Endodermal cell (in vitro differentiated cells): ENCODE results near the gene IL1RN. TPM values are rescaled to one million over a fixed set of nuclear protein-coding genes. Genes with fewer than 3 reads are reported as not detected.
"Not testable (repeated sequence)": the region's sequence is repeated elsewhere in the genome, so short reads cannot be mapped to it uniquely, and the experiment has no call there.

ENCODE experiments used
- DNase-seq: peaks from one replicate; pipeline ENCODE4 v3.0.0-alpha.2; 2017
- H3K27ac ChIP-seq: 2 replicates; pipeline ENCODE4 v1.5.1; 2013; ENCODE audit warnings: mild to moderate bottlenecking, low read depth, low read length, moderate library complexity
- H3K27me3 ChIP-seq: 2 replicates; pipeline ENCODE4 v1.6.1; 2013; ENCODE audit warnings: mild to moderate bottlenecking, low read length, moderate library complexity; ENCODE audit not compliant: insufficient read depth, control insufficient read depth, poor library complexity, severe bottlenecking
- H3K36me3 ChIP-seq: 2 replicates; pipeline ENCODE4 v1.7.0; 2013; ENCODE audit warnings: mild to moderate bottlenecking, low read length, moderate library complexity; ENCODE audit not compliant: control insufficient read depth, insufficient read depth
- H3K4me1 ChIP-seq: one replicate; pipeline ENCODE4 v1.7.0; 2013; ENCODE audit warnings: low read length; ENCODE audit not compliant: control insufficient read depth, insufficient read depth
- H3K4me3 ChIP-seq: 2 replicates; pipeline ENCODE4 v1.5.1; 2013; ENCODE audit warnings: mild to moderate bottlenecking, low read length, moderate library complexity
- H3K9ac ChIP-seq: 2 replicates; pipeline ENCODE4 v1.6.1; 2013; ENCODE audit warnings: mild to moderate bottlenecking, low read length, moderate library complexity; ENCODE audit not compliant: poor library complexity, severe bottlenecking; ENCODE audit errors: extremely low read depth
- H3K9me3 ChIP-seq: 2 replicates; pipeline ENCODE4 v1.6.1; 2013; ENCODE audit warnings: mild to moderate bottlenecking, low read length, moderate library complexity; ENCODE audit not compliant: control insufficient read depth
- H3K27ac Mint-ChIP-seq: 2 replicates; pipeline ENCODE4 v1.8.0; 2020; ENCODE audit warnings: mixed read lengths
- H3K27me3 Mint-ChIP-seq: 2 replicates; pipeline ENCODE4 v1.8.0; 2021; ENCODE audit warnings: mild to moderate bottlenecking, mixed read lengths; ENCODE audit not compliant: insufficient read depth
- H3K36me3 Mint-ChIP-seq: 2 replicates; pipeline ENCODE4 v1.8.0; 2020; ENCODE audit warnings: low read depth, mixed read lengths
- H3K4me1 Mint-ChIP-seq: 2 replicates; pipeline ENCODE4 v1.8.0; 2020; ENCODE audit warnings: mixed read lengths
- H3K4me3 Mint-ChIP-seq: 2 replicates; pipeline ENCODE4 v1.8.0; 2020; ENCODE audit warnings: mild to moderate bottlenecking, moderate library complexity, mixed read lengths
- H3K9me3 Mint-ChIP-seq: 2 replicates; pipeline ENCODE4 v1.8.0; 2020; ENCODE audit warnings: mild to moderate bottlenecking, mixed read lengths
- WGBS, 2 experiments: methylation state at CpG; one replicate each; pipeline versions ENCODE4 v1.1.5 to v1.1.7; 2013; ENCODE audit warnings: missing lambda C conversion rate in 2 of 2, mixed read lengths in 1 of 2; ENCODE audit not compliant: insufficient coverage in 1 of 2, insufficient read length in 1 of 2; 5-methylcytosine and 5-hydroxymethylcytosine counted together
- total RNA-seq, 2 donors: library from RNA; stranded (reverse); fragmentation: NEBNext Ultra II Directional in 1 of 2; extraction: Animal tissue kit (Norgen Biotek cat#: 25700) in 1 of 2; gene quantifications; 2 replicates in 1 of 2; 3 replicates in 1 of 2; pipeline ENCODE4 v1.2.1, GENCODE V29; 2021
- TF ChIP-seq, protein P1 (sequence below): fragments of 200-600 bp; sonication (generic); conservative IDR thresholded peaks from 2 replicates; pipeline ENCODE4 v1.5.0; 2021; ENCODE audit warnings: antibody characterized with exemption, mild to moderate bottlenecking

The IL1RN gene
- total RNA-seq, 2 donors from 2014 or later = not detected

DNA sequence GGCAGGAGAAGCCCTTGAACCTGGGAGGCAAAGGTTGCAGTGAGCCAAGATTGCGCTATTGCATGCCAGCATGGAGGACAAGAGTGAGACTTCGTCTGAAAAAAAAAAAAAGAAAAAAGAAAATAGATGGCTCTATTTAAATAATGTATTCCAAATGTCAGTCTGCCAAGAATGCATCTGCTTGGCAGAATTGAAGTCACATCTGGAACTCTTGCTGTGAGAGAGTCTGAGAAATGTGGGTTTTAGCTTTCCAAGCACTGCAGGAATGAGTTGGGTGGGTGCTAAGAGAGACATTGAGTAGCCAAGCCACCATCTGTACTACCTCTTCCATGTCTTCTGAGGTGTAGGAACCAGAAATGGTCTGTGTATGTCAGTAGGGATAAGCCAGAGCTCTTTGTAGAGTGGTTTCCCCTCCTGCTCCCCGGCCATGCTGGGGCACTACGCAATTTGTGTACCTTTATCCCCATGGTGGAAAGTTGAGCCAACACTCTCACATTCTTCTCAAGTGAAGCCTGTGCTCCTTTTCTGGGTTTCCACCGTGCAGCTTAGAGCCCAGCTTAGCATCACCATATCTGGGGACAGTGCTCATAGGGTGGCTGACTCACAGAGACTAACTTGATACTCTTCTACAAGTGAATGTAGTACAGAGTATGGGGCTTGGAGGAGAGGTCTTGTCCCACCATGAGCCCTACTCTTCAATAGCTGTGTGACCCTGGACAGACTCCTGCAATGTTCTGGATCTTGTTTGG is 34.4 kb upstream of the IL1RN start:
- 87 to 100% methylated on average over 1 to 5 of the region's 5 CpGs for whole genome bisulfite sequencing, 2 experiments
- Histone ChIP-seq H3K9ac (no peak overlapping the region), H3K27me3 (peaks cover 69% of the 10 kb centered on the region), H3K9me3 (peaks cover 25% of the 10 kb centered on the region), H3K27ac (no peak overlapping the region), H3K4me3 (no peak overlapping the region), H3K36me3 (no peaks in the 10 kb centered on the region), H3K4me1 (no peaks in the 10 kb centered on the region)
- H3K27ac Mint-ChIP-seq = no peak overlapping the region
- H3K27me3 Mint-ChIP-seq = peaks cover 15% of the 10 kb centered on the region
- H3K9me3 Mint-ChIP-seq = peaks cover 24% of the 10 kb centered on the region
- H3K4me3 Mint-ChIP-seq = no peak overlapping the region
- H3K36me3 Mint-ChIP-seq = no peaks in the 10 kb centered on the region
- TF ChIP-seq, protein P1, sequence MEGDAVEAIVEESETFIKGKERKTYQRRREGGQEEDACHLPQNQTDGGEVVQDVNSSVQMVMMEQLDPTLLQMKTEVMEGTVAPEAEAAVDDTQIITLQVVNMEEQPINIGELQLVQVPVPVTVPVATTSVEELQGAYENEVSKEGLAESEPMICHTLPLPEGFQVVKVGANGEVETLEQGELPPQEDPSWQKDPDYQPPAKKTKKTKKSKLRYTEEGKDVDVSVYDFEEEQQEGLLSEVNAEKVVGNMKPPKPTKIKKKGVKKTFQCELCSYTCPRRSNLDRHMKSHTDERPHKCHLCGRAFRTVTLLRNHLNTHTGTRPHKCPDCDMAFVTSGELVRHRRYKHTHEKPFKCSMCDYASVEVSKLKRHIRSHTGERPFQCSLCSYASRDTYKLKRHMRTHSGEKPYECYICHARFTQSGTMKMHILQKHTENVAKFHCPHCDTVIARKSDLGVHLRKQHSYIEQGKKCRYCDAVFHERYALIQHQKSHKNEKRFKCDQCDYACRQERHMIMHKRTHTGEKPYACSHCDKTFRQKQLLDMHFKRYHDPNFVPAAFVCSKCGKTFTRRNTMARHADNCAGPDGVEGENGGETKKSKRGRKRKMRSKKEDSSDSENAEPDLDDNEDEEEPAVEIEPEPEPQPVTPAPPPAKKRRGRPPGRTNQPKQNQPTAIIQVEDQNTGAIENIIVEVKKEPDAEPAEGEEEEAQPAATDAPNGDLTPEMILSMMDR = no peak
- DNase-seq = no peak
- no peaks in the 10 kb centered on the region for H3K4me1 Mint-ChIP-seq

DNA sequence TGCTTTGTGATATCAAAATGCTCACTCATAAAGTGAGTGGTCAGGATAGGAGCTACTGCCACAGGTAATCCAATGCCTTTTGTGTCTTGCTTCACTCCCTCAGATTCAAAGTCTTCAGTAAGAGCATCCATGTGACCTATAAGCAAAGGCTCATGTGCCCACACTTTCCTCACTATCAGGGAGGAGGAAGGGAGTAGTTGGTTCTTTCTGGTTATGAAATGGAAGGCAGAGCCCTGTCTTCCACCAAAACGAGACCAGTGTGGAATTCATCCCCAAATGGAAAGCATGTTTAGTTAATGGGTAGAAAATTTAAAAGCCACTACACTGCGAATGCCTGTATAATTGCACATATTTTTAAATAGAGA is 33.8 kb upstream of the IL1RN start:
- Histone ChIP-seq H3K27ac (no peak overlapping the region), H3K9ac (no peak overlapping the region), H3K4me1 (no peaks in the 10 kb centered on the region), H3K36me3 (no peaks in the 10 kb centered on the region), H3K4me3 (no peak overlapping the region), H3K27me3 (peaks cover 63% of the 10 kb centered on the region), H3K9me3 (peaks cover 25% of the 10 kb centered on the region)
- Mint-ChIP-seq H3K36me3 (no peaks in the 10 kb centered on the region), H3K27me3 (peaks cover 19% of the 10 kb centered on the region), H3K9me3 (peaks cover 29% of the 10 kb centered on the region), H3K4me3 (no peak overlapping the region), H3K27ac (no peak overlapping the region), H3K4me1 (no peaks in the 10 kb centered on the region)
- 93% methylated on average over 2 of the region's 2 CpGs; no CpG with 5 or more reads in 1 of the 2 experiments for WGBS, 2 experiments
- DNase-seq = no peak
- TF ChIP-seq, protein P1 = no peak

DNA sequence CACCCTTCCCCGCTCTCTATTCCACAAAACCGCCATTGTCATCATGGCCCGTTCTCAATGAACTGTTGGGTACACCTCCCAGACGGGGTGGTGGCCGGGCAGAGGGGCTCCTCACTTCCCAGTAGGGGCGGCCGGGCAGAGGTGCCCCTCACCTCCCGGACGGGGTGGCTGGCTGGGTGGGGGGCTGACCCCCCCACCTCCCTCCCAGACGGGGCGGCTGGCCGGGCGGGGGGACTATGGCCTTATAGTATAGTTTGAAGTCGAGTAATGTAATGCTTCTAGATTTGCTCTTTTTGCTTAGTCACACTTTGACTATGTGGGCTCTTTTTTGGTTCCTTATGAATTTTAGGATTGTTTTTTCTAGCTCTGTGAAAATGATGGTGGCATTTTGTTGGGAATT is 31.1 kb upstream of the IL1RN start:
- H3K4me1 ChIP-seq, H3K36me3 ChIP-seq, H3K9ac ChIP-seq, H3K4me3 Mint-ChIP-seq, H3K4me1 Mint-ChIP-seq, H3K36me3 Mint-ChIP-seq, DNase-seq, H3K27ac Mint-ChIP-seq, H3K4me3 ChIP-seq, H3K27ac ChIP-seq: not testable (repeated sequence)
- peaks cover 19% of the 10 kb centered on the region for H3K27me3 Mint-ChIP-seq
- peaks cover 31% of the 10 kb centered on the region for H3K9me3 Mint-ChIP-seq
- Histone ChIP-seq H3K27me3 (peaks cover 36% of the 10 kb centered on the region), H3K9me3 (peaks cover 25% of the 10 kb centered on the region)
- WGBS, 2 experiments = 94% methylated on average over 9 of the region's 14 CpGs; no CpG with 5 or more reads in 1 of the 2 experiments

DNA sequence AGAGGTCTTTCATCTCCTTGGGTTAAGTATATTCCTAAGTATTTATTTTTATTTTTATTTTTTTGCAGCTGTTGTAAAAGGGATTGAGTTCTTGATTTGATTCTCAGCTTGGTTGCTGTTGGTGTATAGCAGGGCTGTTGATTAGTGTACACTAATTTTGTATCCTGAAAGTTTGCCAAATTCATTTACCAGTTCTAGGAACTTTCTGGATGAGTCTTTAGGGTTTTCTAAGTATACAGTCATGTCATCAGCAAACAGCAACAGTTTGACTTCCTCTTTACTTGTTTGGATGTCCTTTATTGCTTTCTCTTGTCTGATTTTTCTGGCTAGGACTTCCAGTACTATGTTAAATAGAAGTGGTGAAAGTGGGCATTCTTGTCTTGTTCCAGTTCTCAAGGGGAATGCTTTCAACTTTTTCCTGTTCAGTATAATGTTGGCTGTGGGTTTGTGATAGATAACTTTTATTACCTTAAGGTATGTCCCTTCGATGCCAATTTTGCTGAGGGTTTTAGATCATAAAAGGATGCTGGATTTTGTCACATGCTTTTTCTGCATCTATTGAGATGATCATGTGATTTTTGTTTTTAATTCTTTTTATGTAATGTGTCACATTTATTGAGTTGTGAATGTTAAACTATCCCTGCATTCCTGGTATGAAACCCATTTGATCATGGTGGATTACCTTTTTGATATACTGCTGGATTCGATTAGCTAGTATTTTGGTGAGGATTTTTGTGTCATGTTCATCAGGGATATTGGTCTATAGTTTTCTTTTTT is 30.4 kb upstream of the IL1RN start:
- not testable (repeated sequence) for H3K4me1 ChIP-seq, DNase-seq, H3K9ac ChIP-seq, H3K4me3 ChIP-seq, H3K27ac ChIP-seq, H3K36me3 Mint-ChIP-seq, H3K36me3 ChIP-seq, H3K27ac Mint-ChIP-seq, H3K4me3 Mint-ChIP-seq, H3K4me1 Mint-ChIP-seq
- Histone ChIP-seq H3K9me3 (peaks cover 26% of the 10 kb centered on the region), H3K27me3 (peaks cover 29% of the 10 kb centered on the region)
- WGBS, 2 experiments = 80 to 86% methylated on average over 1 to 2 of the region's 2 CpGs
- H3K27me3 Mint-ChIP-seq = peaks cover 19% of the 10 kb centered on the region
- H3K9me3 Mint-ChIP-seq = peaks cover 33% of the 10 kb centered on the region
